Kidney capillary endothelial cell (primary cell): ENCODE results near the gene SIN3B.
A peak's percentile ranks its signal among the peaks of the same experiment; 100 is the strongest.
"Not testable (repeated sequence)": the region's sequence is repeated elsewhere in the genome, so short reads cannot be mapped to it uniquely, and the experiment has no call there.

Source experiments
- DNase-seq: peaks from one replicate; pipeline ENCODE4 v3.0.0-alpha.2; 2018; ENCODE audit warnings: low spot score

SIN3B gene

DNA sequence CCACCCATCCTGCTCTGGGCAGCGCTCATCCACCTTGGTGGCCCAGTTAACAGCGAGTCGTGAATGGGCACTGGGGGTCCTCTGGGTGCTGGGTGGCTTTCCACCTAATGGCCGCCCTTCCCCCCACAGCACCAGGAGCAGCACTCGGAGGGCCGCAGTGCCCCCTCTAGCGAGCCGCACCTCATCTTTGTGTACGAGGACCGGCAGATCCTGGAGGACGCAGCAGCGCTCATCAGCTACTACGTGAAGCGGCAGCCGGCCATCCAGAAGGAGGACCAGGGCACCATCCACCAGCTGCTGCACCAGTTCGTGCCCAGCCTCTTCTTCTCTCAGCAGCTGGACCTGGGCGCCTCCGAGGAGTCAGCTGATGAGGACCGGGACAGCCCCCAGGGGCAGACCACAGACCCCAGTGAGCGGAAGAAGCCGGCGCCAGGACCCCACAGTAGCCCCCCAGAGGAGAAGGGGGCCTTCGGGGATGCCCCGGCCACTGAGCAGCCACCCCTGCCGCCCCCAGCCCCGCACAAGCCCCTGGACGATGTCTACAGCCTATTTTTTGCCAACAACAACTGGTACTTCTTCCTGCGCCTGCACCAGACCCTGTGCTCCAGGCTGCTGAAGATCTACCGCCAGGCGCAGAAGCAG lies 40.3 kb downstream of the SIN3B start:
- no peak for DNase-seq

DNA sequence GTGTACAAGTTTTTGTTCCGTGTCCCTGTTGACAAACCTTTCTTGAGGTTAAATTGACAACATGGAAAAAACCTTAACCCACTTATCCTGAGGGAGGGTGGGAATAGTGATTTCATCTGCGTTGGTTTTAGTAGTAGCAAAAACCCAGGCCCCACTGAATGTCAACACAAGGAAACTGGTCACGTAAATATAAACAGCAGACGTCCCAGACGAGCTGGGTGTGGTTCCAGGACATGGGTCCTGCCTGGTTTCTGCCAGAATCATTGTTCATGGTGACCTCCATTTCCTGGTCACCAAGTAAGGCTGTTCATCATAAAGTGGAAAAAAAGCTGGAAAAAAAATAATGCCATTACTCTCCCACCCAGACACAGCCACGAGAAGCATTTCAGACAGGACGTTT lies 42.7 kb downstream of the SIN3B start:
- peak; percentile 90 for DNase-seq

DNA sequence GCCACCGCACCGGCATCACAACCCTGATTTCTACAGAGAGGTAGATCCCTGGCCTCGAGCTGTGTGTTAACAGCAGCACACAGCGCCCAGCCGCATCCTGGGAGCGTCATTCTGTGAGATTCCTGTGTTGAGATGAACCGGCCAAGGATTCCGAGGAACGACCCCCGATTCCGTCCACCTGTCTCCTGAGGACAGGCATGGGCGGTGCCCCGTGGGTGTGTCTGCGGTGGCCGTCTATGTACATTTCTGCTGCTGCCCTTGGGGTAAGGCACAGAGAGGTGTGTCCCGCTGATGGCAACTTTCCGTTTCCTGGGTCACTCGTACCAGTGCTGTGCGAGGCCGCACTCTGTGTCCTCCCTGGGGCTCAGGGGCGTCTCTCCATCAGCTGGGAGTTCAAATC lies 43.5 kb downstream of the SIN3B start:
- no peak for DNase-seq

DNA sequence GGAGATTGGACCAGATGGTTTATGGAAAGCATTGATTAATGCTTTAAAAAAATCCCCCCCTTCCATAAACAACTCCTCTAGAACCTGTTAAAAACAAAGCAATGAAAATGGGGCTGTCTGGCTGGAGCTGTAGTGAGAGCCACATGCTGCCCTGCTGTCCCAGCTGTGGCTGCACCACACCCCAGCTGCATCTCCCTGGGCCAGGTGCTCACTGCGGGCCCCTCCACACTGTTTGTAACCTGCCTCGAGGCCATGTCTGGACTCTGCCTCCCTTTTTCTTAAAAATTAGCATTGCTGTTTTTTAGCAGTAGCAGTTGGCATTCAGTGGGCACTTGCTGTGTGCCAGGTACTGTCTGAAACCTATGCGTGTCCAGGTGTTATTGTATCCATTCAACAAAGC lies 44.4 kb downstream of the SIN3B start:
- no peak for DNase-seq

DNA sequence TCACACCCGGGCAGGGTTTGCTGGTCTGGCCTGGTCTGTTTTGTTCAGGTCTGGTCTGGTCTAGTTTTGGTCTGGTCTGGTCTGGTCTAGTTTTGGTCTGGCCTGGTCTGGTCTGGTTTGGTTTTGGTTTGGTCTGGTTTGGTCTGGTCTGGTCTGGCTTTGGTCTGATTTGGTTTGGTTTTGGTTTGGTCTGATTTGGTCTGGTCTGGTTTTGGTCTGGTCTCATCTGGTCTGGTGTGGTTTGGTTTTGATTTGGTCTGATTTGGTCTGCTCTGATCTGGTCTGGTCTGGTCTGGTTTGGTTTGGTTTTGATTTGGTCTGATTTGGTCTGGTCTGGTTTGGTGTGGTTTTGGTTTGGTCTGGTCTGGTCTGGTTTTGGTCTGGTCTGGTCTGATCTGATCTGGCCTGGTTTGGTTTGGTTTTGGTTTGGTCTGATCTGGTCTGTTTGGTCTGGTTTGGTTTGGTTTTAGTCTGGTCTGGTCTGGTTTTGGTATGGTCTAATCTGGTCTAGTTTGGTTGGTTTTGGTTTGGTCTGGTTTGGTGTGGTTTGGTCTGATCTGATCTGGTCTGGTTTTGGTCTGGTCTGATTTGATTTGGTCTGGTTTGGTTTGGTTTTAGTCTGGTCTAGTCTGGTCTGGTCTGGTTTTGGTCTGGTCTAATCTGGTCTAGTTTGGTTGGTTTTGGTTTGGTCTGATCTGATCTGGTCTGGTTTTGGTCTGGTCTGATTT lies 45.2 kb downstream of the SIN3B start:
- DNase-seq: no peak

DNA sequence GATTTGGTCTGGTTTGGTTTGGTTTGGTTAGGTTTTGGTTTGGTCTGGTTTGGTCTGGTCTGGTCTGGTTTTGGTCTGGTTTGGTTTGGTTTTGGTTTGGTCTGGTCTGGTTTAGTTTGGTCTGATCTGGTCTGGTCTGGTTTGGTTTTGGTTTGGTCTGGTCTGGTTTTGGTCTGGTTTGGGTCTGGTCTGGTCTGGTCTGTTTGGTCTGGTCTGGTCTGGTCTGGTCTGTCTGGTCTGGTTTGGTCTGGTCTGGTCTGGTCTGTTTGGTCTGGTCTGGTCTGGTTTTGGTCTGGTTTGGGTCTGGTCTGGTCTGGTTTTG lies 45.7 kb downstream of the SIN3B start:
- not testable (repeated sequence) for DNase-seq

DNA sequence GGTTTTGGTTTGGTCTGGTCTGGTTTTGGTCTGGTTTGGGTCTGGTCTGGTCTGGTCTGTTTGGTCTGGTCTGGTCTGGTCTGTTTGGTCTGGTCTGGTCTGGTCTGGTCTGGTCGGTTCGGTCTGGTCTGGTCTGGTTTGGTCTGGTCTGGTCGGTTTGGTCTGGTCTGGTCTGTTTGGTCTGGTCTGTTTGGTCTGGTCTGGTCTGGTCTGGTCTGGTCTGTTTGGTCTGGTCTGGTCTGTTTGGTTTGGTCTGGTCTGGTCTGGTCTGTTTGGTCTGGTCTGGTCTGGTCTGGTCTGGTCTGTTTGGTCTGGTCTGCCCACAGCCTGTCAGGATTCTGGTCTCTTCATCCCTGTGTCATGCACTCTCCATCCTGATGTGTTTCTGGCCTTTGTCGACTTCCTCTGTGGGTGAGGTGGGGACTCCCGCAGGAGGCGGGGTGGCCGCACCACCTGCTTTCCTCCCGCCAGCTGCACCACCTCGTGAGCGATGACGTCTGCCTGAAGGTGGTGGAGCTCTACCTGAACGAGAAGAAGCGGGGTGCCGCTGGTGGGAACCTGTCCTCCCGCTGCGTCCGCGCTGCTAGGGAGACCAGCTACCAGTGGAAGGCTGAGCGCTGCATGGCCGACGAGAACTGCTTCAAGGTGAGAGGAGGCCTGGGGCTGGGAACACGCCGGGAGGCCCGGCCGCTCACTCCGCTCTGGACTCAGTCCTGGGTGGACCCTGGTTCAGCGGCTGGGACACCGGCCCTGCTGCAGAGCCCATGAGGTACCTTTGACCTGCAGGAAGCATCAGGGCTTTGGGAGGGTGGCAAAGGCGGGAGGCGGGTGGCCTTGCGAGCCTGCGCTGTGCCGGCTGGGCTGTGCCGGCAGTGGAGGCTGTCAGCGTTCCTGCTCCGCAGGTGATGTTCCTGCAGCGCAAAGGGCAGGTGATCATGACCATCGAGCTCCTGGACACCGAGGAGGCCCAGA lies 46.7 kb downstream of the SIN3B start:
- no peak for DNase-seq

DNA sequence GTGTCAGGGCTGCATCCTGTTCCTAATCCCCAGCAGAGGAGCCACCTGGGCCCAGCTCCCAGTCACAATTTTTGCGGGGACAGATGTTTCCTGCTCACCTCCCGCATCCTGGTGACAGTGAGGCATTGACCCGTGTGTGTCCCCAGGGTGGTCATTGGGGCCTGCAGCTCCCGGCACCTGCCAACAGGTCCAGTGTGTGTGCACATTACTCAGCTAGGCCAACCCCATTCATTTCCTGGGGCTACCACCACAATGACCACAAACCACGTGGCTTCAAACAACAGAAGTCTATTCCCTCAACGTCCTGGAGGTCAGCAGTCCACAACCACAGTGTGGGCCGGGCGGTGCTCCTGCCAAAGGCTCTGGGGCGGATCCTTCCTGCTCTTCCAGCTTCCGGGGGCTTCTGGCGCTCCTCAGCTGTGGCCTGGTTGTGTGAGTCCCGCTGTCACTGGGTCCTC lies 47.7 kb downstream of the SIN3B start:
- DNase-seq: peak; percentile 84

DNA sequence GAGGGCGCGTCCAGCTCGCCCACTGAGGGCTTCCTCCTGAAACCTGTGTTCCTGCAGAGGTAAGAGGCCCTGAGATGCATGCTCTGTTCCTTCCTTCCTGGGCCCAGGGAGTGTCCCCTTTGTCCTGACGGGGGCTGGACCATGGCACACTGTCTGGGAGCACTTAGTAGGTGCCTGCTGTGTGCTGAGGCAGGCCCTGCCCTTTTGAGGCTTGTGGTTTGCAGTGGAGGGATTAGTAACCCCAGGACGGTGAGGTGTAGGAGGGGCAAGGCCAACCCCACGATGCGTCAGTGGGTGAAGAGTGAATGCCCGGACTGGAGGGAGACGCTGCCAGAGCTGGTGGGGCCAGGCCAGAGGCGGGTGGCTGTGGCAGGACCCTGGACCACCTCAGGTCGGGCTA lies 48.4 kb downstream of the SIN3B start:
- DNase-seq: no peak

DNA sequence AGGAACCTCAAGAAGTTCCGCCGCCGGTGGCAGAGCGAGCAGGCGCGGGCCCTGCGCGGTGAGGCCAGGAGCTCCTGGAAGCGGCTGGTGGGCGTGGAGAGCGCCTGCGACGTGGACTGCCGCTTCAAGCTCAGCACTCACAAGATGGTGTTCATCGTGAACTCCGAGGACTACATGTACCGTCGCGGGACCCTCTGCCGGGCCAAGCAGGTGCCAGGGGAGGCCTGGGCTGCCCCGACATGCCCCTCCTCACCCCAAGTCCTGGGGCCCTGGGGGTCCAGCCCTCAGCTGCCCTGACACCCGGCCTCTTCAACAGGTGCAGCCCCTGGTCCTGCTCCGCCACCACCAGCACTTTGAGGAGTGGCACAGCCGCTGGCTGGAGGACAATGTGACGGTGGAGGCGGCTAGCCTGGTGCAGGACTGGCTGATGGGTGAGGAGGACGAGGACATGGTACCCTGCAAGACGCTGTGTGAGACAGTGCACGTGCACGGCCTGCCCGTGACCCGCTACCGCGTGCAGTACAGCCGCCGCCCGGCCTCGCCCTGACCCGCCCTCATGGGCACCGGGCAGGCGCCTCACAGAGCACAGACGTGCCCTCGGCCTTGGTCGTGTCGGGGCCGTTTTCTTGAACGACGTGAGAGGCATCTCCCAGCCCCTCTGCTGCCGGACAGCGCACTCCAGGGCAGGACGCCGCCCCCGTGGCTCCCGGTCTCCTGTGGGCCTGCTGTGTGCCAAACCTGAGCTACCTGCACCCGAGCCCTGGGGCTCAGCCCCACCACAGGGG lies 49.2 kb downstream of the SIN3B start:
- no peak for DNase-seq

DNA sequence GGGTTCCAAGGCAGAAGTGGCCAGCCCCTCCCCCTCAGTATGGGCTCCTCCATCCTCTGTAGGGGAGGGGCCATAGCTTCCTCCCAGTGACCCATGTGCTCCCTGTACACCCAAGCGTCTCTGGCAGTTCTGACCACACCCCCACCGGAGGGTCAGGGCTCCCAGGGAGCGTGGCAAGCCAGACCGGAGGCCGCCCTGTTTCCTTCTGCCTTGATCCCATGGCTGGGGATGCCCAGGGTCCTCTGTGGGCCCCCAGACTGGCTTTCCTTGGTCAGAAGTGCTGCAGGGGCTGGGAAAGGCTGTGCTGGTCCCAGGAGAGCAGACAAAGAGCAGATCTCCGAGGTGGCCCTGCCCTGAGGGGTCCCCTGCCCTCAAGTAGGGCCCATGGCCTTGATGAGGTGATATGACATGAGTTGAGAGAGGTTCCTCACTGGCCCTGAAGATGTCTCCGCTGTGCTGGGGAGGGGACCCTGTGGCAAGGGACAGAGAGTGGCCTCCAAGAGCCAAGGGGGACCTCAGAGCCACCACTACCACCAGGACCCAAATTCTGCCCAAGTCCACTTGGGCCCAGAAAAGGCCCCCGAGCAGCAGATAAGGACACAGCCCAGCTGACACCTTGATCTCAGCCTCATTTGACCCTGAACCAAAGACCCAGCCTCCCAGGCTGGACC lies 51.8 kb downstream of the SIN3B start:
- no peak for DNase-seq

DNA sequence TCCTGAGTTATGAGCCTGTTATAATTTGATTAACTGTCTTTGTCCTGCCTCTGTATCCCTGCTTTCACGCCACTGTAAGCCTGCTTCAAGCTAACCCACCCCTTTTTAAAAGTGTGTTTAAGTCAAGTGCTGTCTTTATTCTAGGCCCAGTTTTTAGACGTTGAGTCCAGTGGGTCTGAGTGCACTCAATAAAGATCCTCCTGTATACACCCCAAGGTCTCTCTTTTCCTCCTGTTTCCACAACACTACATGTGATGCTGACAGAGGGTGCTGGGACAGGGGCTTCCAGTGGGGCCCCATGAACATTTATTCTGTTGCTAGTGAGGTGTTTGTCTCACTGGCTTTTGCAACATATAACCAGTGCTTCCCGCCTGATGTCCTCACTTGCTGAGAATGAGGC lies 52.9 kb downstream of the SIN3B start:
- no peak for DNase-seq

DNA sequence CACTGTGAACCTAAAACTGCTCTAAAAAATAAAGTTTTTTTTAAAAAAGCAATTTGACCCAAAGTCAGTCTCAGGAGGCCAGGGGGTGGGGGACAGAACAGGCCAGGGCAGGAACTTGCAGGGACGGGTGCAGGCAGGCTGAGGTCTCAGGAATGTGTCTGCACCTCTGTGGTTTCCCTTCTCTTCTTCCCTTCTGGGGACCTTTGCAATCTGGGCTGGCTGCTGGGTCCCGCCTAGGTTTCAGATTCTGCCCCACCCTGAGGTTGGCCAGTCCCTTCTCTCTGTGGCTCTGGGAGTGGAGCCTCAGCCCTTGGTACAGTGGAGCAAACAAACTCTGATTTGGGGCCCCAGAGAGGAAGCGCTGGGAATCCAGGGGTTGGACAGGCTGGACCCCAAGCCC lies 54.3 kb downstream of the SIN3B start:
- no peak for DNase-seq

DNA sequence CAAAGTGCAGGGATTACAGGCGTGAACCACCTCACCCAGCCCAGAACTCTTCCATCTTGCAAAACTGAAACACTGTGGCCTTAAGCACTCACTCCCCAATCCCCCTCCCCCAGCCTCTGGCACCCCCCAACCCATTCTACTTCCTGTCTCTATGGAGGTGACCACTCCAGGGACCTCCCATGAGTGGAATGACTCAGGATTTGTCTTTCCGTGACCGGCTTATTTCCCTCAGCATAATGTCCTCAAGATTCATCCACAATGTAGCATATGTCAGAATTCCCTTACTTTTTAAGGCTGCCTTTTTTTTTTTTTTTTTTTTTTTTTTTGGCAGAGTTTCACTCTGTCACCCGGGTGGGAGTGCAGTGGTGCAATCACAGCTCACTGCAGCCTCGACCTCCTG lies 56.0 kb downstream of the SIN3B start:
- peak; percentile 60 for DNase-seq

DNA sequence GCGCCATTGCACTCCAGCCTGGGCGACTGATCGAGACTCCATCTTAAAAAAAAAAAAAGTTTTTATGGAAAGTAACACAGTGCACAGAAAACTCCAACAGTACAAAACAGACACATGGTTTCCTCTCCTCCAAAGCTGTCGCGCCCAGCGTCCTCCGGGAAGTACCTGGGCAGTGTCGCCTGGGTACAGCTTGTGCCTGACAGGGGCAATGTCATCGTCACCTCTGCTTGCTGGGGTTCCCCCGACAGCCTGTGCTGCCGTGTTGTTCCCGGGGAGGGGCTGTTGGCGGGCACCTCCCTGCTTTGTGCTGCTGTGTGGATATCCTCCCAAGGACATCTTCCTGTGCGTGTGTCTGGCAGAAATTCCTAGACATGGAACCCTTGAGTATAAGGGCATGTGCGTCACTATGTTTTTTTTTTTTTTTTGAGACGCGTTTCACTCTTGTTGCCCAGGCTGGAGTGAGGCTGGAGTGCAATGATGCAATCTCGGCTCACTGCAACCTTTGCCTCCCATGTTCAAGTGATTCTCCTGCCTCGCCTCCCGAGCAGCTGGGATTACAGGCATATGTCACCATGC lies 57.2 kb downstream of the SIN3B start:
- peak; percentile 91 for DNase-seq

DNA sequence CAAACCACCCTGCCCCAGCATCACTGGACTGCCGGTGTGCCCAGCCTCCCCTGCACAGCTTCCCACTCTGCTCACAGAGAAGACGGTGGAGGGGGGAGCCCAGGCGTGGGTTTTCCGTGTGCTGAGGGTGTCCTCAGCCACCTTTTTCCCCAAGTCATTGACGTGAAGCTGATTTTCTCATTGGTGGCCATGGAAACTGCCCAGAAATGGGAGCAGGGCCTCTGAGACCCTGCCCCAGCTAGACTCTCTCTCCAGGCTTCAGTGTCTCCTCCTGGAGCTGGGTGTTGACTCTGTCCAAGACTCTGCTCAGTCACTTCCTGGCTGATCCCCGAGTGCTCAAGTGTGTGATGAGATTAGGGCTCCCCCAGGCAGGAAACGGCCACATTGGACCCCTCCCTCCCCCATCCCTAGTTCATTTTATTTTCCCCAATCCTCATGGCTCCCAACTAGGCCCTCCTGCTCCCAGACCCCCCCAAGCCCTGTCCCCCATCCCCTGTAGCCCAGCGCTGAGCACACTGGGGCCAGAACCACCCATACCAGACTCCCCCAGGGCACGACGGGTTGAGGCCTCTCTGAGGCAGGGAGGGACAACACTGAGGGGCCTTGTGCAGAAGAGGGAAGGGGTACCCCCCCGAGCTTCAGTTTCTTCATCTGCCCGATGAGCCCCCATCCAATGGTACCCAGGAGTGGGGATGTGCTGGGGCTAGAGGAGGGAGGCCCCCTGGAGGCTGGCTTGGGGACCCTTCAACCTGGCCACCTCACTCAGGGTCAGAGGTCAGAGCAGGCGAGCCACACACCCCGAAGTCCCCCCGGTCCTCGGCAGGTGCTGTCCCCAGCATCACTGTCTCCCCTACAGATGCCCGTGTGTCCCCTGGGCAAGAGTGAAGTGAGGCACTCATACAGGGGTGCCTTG lies 58.4 kb downstream of the SIN3B start:
- peak; percentile 68 for DNase-seq

DNA sequence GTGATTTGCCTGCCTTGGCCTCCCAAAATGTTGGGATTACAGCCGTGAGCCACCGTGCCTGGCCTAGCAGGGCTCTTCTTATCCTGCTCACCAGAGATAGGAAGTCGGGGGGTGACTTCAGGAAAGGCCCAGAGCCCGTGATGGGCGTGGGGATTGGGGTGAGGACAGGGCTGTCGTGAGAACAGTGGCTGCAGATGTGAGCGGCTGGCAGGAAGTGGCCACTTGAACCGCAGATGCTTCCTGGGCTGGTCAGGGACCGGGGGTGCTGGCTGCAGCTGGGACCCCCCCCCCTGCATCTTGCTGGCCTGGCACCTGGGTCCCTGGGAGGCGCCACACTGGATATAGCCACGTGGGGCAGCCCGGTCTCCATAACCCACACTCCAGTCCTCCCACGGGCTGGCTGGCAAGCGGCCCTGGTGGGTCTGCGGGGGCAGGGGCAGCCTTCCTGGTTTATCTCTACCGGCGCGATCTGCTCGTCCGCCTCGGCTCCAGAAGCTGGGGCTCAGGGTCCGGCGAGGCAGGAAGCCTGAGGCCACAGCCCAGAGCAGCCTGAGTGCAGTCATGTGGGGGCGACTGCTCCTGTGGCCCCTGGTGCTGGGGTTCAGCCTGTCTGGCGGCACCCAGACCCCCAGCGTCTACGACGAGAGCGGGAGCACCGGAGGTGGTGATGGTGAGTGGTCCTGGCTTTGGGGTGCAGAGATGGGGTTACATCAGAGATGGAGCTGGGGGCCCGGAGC lies 59.6 kb downstream of the SIN3B start, which contains the start of gene F2RL3:
TSS of gene F2RL3 (plus strand) at position 371 of the 737 bp plus-strand sequence. CDS start at position 562, 191 bp downstream.
- DNase-seq: peak; percentile 97

DNA sequence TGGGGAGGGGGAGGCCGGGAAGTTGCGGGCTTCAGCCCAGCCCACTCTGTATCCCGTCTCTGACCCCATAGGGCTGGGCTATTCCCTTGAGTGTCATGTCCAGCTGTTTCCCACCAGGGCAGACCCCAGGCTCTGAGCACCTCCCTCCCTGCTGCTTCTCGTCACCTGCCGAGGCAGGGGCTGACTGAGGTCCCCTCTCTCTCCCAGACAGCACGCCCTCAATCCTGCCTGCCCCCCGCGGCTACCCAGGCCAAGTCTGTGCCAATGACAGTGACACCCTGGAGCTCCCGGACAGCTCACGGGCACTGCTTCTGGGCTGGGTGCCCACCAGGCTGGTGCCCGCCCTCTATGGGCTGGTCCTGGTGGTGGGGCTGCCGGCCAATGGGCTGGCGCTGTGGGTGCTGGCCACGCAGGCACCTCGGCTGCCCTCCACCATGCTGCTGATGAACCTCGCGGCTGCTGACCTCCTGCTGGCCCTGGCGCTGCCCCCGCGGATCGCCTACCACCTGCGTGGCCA lies 60.2 kb downstream of the SIN3B start:
- no peak for DNase-seq
